Testis (tissue), 3 donors: ENCODE data around the gene LPP. TPM values are rescaled to one million over a fixed set of nuclear protein-coding genes. Genes with fewer than 3 reads are reported as not detected.
A peak's percentile ranks its signal among the peaks of the same experiment; 100 is the strongest.

Source experiments
- DNase-seq: peaks from one replicate; pipeline ENCODE4 v3.0.0-alpha.2; 2019
- H3K27ac ChIP-seq, 2 donors: fragments of 200-600 bp; sonication (generic); one replicate each; pipeline ENCODE4 v1.5.1; 2019
- H3K27me3 ChIP-seq: fragments of 200-600 bp; sonication (generic); one replicate; pipeline ENCODE4 v1.5.1; 2019
- H3K36me3 ChIP-seq: fragments of 200-600 bp; sonication (generic); one replicate; pipeline ENCODE4 v1.5.1; 2017; ENCODE audit warnings: low read depth; ENCODE audit errors: missing control alignments
- H3K4me1 ChIP-seq: fragments of 200-600 bp; sonication (generic); one replicate; pipeline ENCODE4 v1.5.1; 2019
- H3K4me3 ChIP-seq, 2 donors: fragments of 200-600 bp; sonication (generic); one replicate each; pipeline ENCODE4 v1.5.1; 2017 to 2019
- H3K9me3 ChIP-seq: fragments of 200-600 bp; sonication (generic); one replicate; pipeline ENCODE4 v1.5.1; 2017
- CTCF ChIP-seq, 3 experiments: fragments of 450-650 bp in 2 of 3; fragments of 200-600 bp in 1 of 3; sonication (generic) in 1 of 3; IDR thresholded peaks; one replicate each; pipeline ENCODE4 v1.5.1; 2016 to 2019; ENCODE audit warnings: antibody characterized with exemption in 3 of 3, mild to moderate bottlenecking in 2 of 3, moderate library complexity in 1 of 3
- POLR2A ChIP-seq: fragments of 450-650 bp; IDR thresholded peaks from one replicate; pipeline ENCODE4 v1.6.1; 2017; ENCODE audit warnings: antibody characterized with exemption, mild to moderate bottlenecking, moderate library complexity
- WGBS, 2 donors: methylation state at CpG; one replicate each; pipeline ENCODE4 v1.1.5; 2018; 5-methylcytosine and 5-hydroxymethylcytosine counted together
- intact Hi-C: fragments of 100-400 bp; cut with DNase I; formaldehyde crosslinking; loops from one replicate; pipeline ENCODE4 v1.15.1; 2023; ENCODE audit warnings: low total_unique reads
- polyA plus RNA-seq: library from polyadenylated mRNA; stranded (reverse); fragments of 350-450 nt; fragmentation: Illumina TruSeq; extraction: RNeasy Lipid Tissue Mini Kit (QIAGEN cat#74804); gene quantifications from one replicate; pipeline ENCODE4 v1.2.3, GENCODE V29; 2014; ENCODE audit warnings: low read depth, low replicate concordance; ENCODE audit not compliant: insufficient read depth
- total RNA-seq, 2 donors: library from RNA; depleted of rRNA; stranded (reverse); fragments of >200 nt; gene quantifications; one replicate each; pipeline ENCODE4 v1.2.3, GENCODE V29; 2016

The LPP gene
- total and polyA plus RNA-seq, 3 donors from 2014 or later = 89.9 to 135 (median 132) TPM

- intact Hi-C loops = no loop called here
- no peak for DNase-seq
- Histone ChIP-seq H3K4me3 (no peak overlapping the region), H3K27ac (no peak overlapping the region), H3K27me3 (no peaks in the 10 kb centered on the region), H3K36me3 (no peaks in the 10 kb centered on the region), H3K9me3 (no peaks in the 10 kb centered on the region), H3K4me1 (peaks cover 8% of the 10 kb centered on the region)
- 71 to 72% methylated on average over 4 of the region's 4 CpGs for WGBS, 2 donors
- TF ChIP-seq CTCF (IDR thresholded peaks at IDR 0.05) (no peak), POLR2A (no peak)
These were observed 2.5 kb upstream of the LPP start for GRCh38 chr3:188151438-188151837.

- intact Hi-C loops = no loop called here
- Histone ChIP-seq H3K36me3 (no peaks in the 10 kb centered on the region), H3K27me3 (no peaks in the 10 kb centered on the region), H3K4me3 (peak overlapping the region; percentile 78 to 92), H3K4me1 (peaks cover 8% of the 10 kb centered on the region), H3K27ac (peak overlapping the region; percentile 90 to 93), H3K9me3 (no peaks in the 10 kb centered on the region)
- peak; percentile 46 for DNase-seq
- 23 to 39% methylated on average over 15 to 25 of the region's 25 CpGs for WGBS, 2 donors
- TF ChIP-seq POLR2A (no peak), CTCF (IDR thresholded peaks at IDR 0.05) (no peak)
These were observed 1.1 kb upstream of the LPP start for GRCh38 chr3:188152660-188153436.

- Histone ChIP-seq H3K4me3 (peak overlapping the region; percentile 78 to 92), H3K27ac (peak overlapping the region; percentile 90 to 93), H3K36me3 (no peaks in the 10 kb centered on the region), H3K4me1 (peaks cover 8% of the 10 kb centered on the region), H3K9me3 (no peaks in the 10 kb centered on the region), H3K27me3 (no peaks in the 10 kb centered on the region)
- intact Hi-C loops = no loop called here
- peak; percentile 88 for DNase-seq
- TF ChIP-seq POLR2A (no peak), CTCF (IDR thresholded peaks at IDR 0.05) (peak in 1 of 3 experiments; percentile 29)
- WGBS, 2 donors = 0 to 2% methylated on average over 21 to 36 of the region's 36 CpGs
These were observed 432 bp upstream of the LPP start for GRCh38 chr3:188153437-188154013.

- Histone ChIP-seq H3K27me3 (no peaks in the 10 kb centered on the region), H3K36me3 (no peaks in the 10 kb centered on the region), H3K4me1 (peaks cover 12% of the 10 kb centered on the region), H3K4me3 (peak overlapping the region; percentile 78 to 92), H3K27ac (peak overlapping the region; percentile 90 to 93), H3K9me3 (no peaks in the 10 kb centered on the region)
- intact Hi-C loops = no loop called here
- DNase-seq = no peak
- TF ChIP-seq POLR2A = no peak
- TF ChIP-seq CTCF (IDR thresholded peaks at IDR 0.05) = no peak
- WGBS, 2 donors = 8 to 14% methylated on average over 8 of the region's 8 CpGs
These were observed 1.0 kb downstream of the LPP start for GRCh38 chr3:188154809-188155574.
